Adrenal gland (tissue), 12 donors: ENCODE results near the gene TTLL5. TPM values are rescaled to one million over a fixed set of nuclear protein-coding genes. Genes with fewer than 3 reads are reported as not detected.

Experiments
- DNase-seq, 7 donors: peaks; one replicate each; pipeline ENCODE4 v3.0.0-alpha.2; 2019 to 2020
- H3K27ac ChIP-seq, 5 donors: fragments of 200-600 bp; sonication (generic) in 4 of 5; 1 replicate in 3 of 5; 2 replicates in 2 of 5; pipeline versions ENCODE4 v1.5.1 to v1.8.0; 2016 to 2020; ENCODE audit warnings: mild to moderate bottlenecking in 1 of 5
- H3K27me3 ChIP-seq: fragments of 200-600 bp; 2 replicates; pipeline ENCODE4 v1.8.0; 2021
- H3K36me3 ChIP-seq, 2 donors: fragments of 200-600 bp; replicated peaks in 1 of 2; 1 replicate in 1 of 2; 2 replicates in 1 of 2; pipeline versions ENCODE4 v1.5.1 to v1.8.0; 2018 to 2022
- H3K4me1 ChIP-seq, 2 donors: fragments of 200-600 bp; replicated peaks in 1 of 2; 1 replicate in 1 of 2; 2 replicates in 1 of 2; pipeline versions ENCODE4 v1.5.1 to v1.8.0; 2018 to 2021
- H3K4me3 ChIP-seq, 4 donors: fragments of 200-600 bp; sonication (generic) in 3 of 4; one replicate each; pipeline ENCODE4 v1.5.1; 2016 to 2018
- H3K9me3 ChIP-seq, 3 donors: fragments of 200-600 bp; sonication (generic) in 1 of 3; replicated peaks in 1 of 3; 1 replicate in 2 of 3; 2 replicates in 1 of 3; pipeline versions ENCODE4 v1.5.1 to v1.8.0; 2016 to 2021
- CTCF ChIP-seq, 6 experiments: fragments of 450-650 bp in 4 of 6; fragments of 200-600 bp in 2 of 6; sonication (generic) in 1 of 6; IDR thresholded peaks; 1 replicate in 5 of 6; 2 replicates in 1 of 6; pipeline versions ENCODE4 v1.5.1 to v1.8.0; 2016 to 2021; ENCODE audit warnings: antibody characterized with exemption in 6 of 6, mild to moderate bottlenecking in 2 of 6, moderate library complexity in 1 of 6
- POLR2A ChIP-seq, 2 donors: fragments of 450-650 bp; IDR thresholded peaks; one replicate each; pipeline ENCODE4 v1.6.1; 2017; ENCODE audit warnings: antibody characterized with exemption in 2 of 2, mild to moderate bottlenecking in 2 of 2, moderate library complexity in 1 of 2
- WGBS, 4 donors: extraction: QIAGEN DNeasy Blood & Tissue Kit in 2 of 4; methylation state at CpG; one replicate each; pipeline versions ENCODE4 v1.1.5 to v1.1.7; 2013 to 2017; 5-methylcytosine and 5-hydroxymethylcytosine counted together
- intact Hi-C, 2 donors: fragments of 100-400 bp; cut with DNase I; formaldehyde crosslinking; loops; one replicate each; pipeline versions ENCODE4 v1.14.1 to v1.15.0; 2022 to 2023
- polyA plus RNA-seq, 3 donors: library from polyadenylated mRNA; stranded (reverse); fragments of 200-250 nt in 2 of 3; fragments of 350-450 nt in 1 of 3; fragmentation: Illumina TruSeq in 1 of 3; extraction: RNeasy Lipid Tissue Mini Kit (QIAGEN cat#74804) in 1 of 3; gene quantifications; one replicate each; pipeline ENCODE4 v1.2.3, GENCODE V29; 2013 to 2014
- total RNA-seq, 9 donors: library from RNA; depleted of rRNA in 4 of 9; stranded (reverse); fragments of >200 nt in 4 of 9; fragments of 120-200 nt in 1 of 9; fragmentation: NEBNext Ultra II Directional in 1 of 9; extraction: Animal tissue kit (Norgen Biotek cat#: 25700) in 1 of 9; gene quantifications; one replicate each; pipeline versions ENCODE4 v1.1.0 to v1.2.4, GENCODE V29; 2013 to 2023
- donor health status: healthy with polysubstance abuse.
- donor health status: Bipolar disorder and iron deficiency.
- donor health status: DM: yes; HTN: yes; CAD: no.
- donor health status: DM: no; HTN: no; CAD: no.
- donor health status: DM: no; HTN: no; CAD: no.
- donor health status: DM: yes; HTN: yes; CAD: no.

TTLL5 gene
- total and polyA plus RNA-seq, 12 donors: 12.7 to 34.0 (median 24.1) TPM

DNA sequence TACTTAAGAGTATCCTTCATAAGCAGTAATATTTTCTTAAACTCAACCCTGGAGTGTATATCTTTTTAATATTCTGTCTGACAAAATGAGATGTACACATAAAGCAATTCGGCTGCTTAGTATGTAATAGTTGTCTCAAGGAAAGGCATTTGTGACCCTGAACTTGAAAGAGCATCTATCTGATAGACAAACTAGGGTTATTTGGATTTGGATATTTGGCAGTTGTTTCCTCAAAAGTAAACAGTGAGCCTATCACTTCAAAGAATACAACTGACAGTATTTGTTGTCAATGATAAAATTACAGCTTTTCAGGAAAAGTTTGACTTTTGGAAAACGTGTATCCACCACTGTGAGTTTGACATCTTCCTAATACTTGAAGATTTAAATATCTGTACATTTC is 197.3 kb downstream of the TTLL5 start:
- Histone ChIP-seq H3K36me3 (no peaks in the 10 kb centered on the region), H3K9me3 (no peaks in the 10 kb centered on the region), H3K27ac (no peak overlapping the region), H3K27me3 (no peaks in the 10 kb centered on the region), H3K4me1 (peaks cover 0 to 14% of the 10 kb centered on the region in 2 donors), H3K4me3 (no peak overlapping the region)
- intact Hi-C loops: no loop called here
- TF ChIP-seq CTCF (IDR thresholded peaks at IDR 0.05) (no peak), POLR2A (IDR thresholded peaks at IDR 0.05) (no peak)
- DNase-seq: no peak
- WGBS, 4 donors: 66 to 76% (median 71%) methylated on average over 2 of the region's 2 CpGs

DNA sequence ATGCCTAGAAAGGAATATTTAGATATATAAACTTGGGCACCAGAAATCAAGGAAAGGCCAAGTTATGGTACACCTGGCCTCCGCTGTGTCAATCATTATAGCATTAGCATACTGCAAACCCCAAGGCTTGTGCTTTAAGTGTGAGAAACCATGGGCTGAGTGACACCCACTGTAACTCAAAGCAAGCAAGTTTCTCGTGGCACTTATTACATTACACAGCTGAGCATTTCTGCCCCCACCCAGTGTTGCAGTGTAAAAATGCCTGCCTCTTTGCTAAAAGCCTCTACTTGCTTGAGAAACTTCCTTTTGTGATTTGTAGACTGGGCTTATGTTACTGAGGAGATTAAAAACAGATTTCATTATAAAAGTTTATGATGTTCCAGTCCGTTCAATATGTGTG is 198.7 kb downstream of the TTLL5 start:
- DNase-seq: no peak
- intact Hi-C loops: no loop called here
- H3K9me3 ChIP-seq: no peaks in the 10 kb centered on the region
- no peak for TF ChIP-seq CTCF (IDR thresholded peaks at IDR 0.05)
- no peak for TF ChIP-seq POLR2A (IDR thresholded peaks at IDR 0.05)
- no peaks in the 10 kb centered on the region for H3K27me3 ChIP-seq
- H3K4me1 ChIP-seq: peaks cover 0 to 14% of the 10 kb centered on the region in 2 donors
- no peak overlapping the region for H3K27ac ChIP-seq
- H3K36me3 ChIP-seq: no peaks in the 10 kb centered on the region
- H3K4me3 ChIP-seq: no peak overlapping the region
- WGBS, 4 donors: 86 to 93% (median 88%) methylated on average over 3 of the region's 3 CpGs

DNA sequence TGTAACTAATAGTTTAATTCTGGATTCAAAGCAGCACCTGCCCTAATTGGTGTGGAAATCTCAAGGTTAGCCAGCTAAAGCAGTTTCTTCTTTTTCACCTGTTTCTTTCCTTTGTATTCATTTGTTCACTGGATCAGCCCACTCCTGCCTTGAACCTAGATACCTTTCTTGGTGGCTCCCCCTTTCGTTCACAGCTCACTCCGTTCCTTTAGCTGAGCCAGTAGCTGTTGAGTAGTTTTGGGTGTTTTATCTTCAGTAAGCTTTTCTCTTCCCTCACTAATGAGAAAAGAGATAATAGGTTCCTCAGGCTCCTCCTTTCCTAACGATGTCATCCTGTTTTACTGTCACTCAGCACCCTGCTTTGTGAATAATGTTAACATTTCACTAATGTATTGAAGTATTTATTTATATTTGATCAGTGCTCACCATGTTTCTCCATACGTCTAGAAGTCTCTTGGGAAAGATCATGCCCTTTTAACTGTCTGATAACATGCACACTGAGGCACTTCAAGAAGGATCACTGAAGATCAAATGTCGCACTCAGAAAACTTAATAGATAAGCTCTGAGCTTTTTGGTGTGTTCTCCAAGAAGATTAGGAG is 199.6 kb downstream of the TTLL5 start:
- H3K9me3 ChIP-seq: no peaks in the 10 kb centered on the region
- no peak for TF ChIP-seq CTCF (IDR thresholded peaks at IDR 0.05)
- no peak for TF ChIP-seq POLR2A (IDR thresholded peaks at IDR 0.05)
- intact Hi-C loops: no loop called here
- H3K4me1 ChIP-seq: peaks cover 0 to 14% of the 10 kb centered on the region in 2 donors
- H3K4me3 ChIP-seq: no peak overlapping the region
- H3K27me3 ChIP-seq: no peaks in the 10 kb centered on the region
- 85 to 91% (median 88%) methylated on average over 5 of the region's 5 CpGs for WGBS, 4 donors
- DNase-seq: no peak
- H3K36me3 ChIP-seq: no peaks in the 10 kb centered on the region
- no peak overlapping the region for H3K27ac ChIP-seq

DNA sequence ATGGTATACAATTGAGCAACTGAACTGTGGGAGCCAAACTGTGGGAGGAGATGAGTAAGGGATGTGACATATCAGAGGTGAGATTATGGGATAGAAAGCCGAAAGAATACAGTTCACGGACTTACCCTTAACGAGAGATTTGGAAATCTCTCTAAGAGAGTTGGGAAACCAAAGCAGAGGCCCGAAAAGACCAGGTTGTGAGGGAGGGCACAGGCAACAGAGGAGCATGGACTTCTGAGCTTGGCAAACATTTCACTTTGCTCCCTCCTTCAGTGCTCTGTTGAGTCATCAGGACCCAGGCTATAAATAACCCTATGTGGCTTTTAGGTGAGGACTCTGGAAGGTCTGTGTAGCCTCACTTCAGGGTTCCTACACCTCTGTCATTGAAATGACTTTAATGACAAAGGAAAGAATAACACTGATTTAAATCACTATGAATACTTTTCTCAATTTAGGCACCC is 200.1 kb downstream of the TTLL5 start:
- no peaks in the 10 kb centered on the region for H3K36me3 ChIP-seq
- no peak for TF ChIP-seq CTCF (IDR thresholded peaks at IDR 0.05)
- TF ChIP-seq POLR2A (IDR thresholded peaks at IDR 0.05): no peak
- no peak overlapping the region for H3K4me3 ChIP-seq
- 74 to 81% (median 75%) methylated on average over 4 of the region's 4 CpGs for WGBS, 4 donors
- H3K9me3 ChIP-seq: no peaks in the 10 kb centered on the region
- no peak overlapping the region for H3K27ac ChIP-seq
- H3K27me3 ChIP-seq: no peaks in the 10 kb centered on the region
- DNase-seq: no peak
- intact Hi-C loops: no loop called here
- peaks cover 0 to 14% of the 10 kb centered on the region in 2 donors for H3K4me1 ChIP-seq
